ENCODE data around the gene VWC2.

DNA sequence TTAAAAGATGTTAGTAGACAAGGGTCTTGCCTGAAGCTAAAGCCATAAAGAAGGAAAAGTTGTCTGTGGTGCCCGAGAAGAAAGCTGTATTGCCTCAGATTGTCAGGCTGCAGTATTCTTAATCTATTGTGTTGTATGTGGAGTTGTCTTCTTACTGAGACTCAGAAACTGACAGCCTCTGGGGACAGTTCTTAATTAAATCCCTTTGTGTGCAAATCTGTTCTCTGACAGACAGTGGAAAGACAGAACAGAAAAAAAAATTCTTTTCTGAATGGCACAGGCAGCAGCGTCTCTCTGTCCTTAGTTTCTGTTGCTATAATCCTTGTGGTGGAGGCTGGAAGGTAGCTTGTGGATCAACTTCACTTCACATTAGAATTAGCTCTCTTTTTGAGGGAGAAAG lies 16.8 kb downstream of the VWC2 start:
- TF ChIP-seq POLR2AphosphoS5 (IDR thresholded peaks at IDR 0.05), result no peak
- TF ChIP-seq, protein P1, sequence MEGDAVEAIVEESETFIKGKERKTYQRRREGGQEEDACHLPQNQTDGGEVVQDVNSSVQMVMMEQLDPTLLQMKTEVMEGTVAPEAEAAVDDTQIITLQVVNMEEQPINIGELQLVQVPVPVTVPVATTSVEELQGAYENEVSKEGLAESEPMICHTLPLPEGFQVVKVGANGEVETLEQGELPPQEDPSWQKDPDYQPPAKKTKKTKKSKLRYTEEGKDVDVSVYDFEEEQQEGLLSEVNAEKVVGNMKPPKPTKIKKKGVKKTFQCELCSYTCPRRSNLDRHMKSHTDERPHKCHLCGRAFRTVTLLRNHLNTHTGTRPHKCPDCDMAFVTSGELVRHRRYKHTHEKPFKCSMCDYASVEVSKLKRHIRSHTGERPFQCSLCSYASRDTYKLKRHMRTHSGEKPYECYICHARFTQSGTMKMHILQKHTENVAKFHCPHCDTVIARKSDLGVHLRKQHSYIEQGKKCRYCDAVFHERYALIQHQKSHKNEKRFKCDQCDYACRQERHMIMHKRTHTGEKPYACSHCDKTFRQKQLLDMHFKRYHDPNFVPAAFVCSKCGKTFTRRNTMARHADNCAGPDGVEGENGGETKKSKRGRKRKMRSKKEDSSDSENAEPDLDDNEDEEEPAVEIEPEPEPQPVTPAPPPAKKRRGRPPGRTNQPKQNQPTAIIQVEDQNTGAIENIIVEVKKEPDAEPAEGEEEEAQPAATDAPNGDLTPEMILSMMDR (IDR thresholded peaks at IDR 0.05), result no peak
